H7 (cell line): ENCODE data around the gene RNF212B. TPM values are rescaled to one million over a fixed set of nuclear protein-coding genes. Genes with fewer than 3 reads are reported as not detected.

Source experiments
- DNase-seq: peaks from one replicate; pipeline ENCODE4 v3.0.0; 2012
- H3K27me3 ChIP-seq: 2 replicates; pipeline ENCODE4 v1.6.0; 2011; ENCODE audit warnings: mild to moderate bottlenecking, low read length; ENCODE audit not compliant: control insufficient read depth, insufficient read depth
- H3K36me3 ChIP-seq: replicated peaks from 2 replicates; pipeline ENCODE4 v1.5.1; 2011; ENCODE audit warnings: low read length; ENCODE audit not compliant: control insufficient read depth, insufficient read depth
- H3K4me3 ChIP-seq: 2 replicates; pipeline ENCODE4 v1.5.1; 2011; ENCODE audit warnings: low read depth, mild to moderate bottlenecking, control low read depth, low read length, moderate library complexity; ENCODE audit not compliant: insufficient read depth
- total RNA-seq: library from RNA; depleted of rRNA; stranded (reverse); fragments of >200 nt; shearing (Covaris generic); gene quantifications from 2 replicates; pipeline ENCODE4 v1.2.3, GENCODE V29; 2014; rRNA removed

RNF212B gene
- total RNA-seq, 1 experiment from 2014 or later, result 0.24 TPM

DNA sequence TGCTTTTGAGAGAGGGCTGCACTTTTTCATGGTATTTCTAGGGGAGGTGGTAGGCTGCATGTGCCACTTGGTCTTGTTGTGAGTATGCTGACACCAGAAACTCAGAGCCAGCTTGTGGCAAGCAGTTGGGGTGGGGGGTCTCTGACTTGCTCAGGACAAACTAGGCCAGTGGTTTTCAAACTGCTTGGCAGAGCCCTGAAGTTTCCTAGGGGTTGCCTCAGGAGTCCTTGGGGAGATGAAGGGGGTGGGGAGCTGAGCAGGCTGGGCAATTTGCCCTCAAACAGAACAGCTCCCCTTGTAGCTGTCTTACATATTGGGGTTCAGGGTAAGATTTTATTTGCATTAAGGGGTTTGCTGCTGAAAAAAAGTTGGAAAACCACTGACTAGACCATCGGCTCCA lies 72.8 kb downstream of the RNF212B start:
- H3K36me3 ChIP-seq, result peaks cover 7% of the 10 kb centered on the region
- DNase-seq, result no peak

GRCh38 chr14:23316300-23316699 lies 78.6 kb downstream of the RNF212B start:
- Histone ChIP-seq H3K4me3 (no peak overlapping the region), H3K27me3 (no peaks in the 10 kb centered on the region), H3K36me3 (no peaks in the 10 kb centered on the region; the same call in 1 of the 2 replicates)
- no peak for DNase-seq

More for the DNA sequence above, 72.8 kb downstream of the RNF212B start:
- H3K4me3 ChIP-seq, result no peak overlapping the region
- no peaks in the 10 kb centered on the region for H3K27me3 ChIP-seq

DNA sequence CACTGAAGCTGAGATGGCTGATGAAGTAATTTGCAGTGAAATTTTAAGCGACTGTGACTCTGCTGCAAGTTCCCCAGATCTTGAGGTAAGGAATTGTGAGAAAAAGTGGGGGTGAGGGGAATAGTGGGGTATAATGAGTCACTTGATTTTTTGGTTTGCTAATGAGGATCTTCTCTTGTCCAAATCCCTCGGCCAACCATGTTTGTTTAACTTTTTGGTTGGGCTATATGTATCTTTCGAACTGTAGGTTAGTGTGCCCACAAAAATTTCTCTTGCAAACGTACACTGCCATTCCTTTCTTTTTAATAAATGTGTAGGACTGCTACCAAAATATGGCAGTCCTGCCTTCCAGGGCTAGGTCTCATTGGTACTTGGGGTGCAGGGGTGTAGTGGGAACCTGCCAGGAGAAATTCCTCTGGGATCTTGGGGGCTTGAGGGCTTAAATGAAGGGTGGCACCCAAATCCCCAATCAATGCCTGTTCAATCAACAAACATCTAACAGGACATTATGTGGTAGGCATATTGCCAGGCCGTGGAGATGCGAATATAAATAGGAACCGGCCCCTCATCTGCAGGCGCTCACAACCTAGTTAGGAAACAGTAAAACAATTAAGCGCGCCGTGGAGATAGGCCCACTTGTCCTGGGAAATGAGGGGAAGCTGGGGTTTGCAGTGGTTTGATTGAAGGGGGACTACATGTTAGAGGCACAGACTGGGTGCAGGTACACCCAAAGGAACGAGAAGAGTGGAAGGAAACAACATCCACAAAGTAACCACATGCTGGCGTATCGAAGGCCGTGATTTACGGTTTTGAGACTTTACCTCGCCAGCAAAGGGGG lies 82.2 kb downstream of the RNF212B start:
- DNase-seq, result no peak
- Histone ChIP-seq H3K36me3 (peaks cover 19% of the 10 kb centered on the region), H3K27me3 (no peaks in the 10 kb centered on the region), H3K4me3 (peak overlapping the region; percentile 56)

GRCh38 chr14:23320584-23321571 lies 83.1 kb downstream of the RNF212B start, which contains the start of gene PABPN1:
Gene PABPN1, plus strand, starts transcription at chr14:23321457. Its CDS starts 13 bp downstream, at chr14:23321470.
- Histone ChIP-seq H3K4me3 (peak within 1 kb of the TSS; percentile 88), H3K36me3 (peaks cover 22% of the 10 kb centered on the region), H3K27me3 (no peaks in the 10 kb centered on the region)
- DNase-seq, result peak; percentile 98

- Histone ChIP-seq H3K4me3 (peak overlapping the region; percentile 88), H3K27me3 (no peaks in the 10 kb centered on the region), H3K36me3 (peaks cover 22% of the 10 kb centered on the region)
- peak; percentile 85 for DNase-seq
These were observed 84.1 kb downstream of the RNF212B start for GRCh38 chr14:23321572-23322547.

Other genes starting within 250 kb of the RNF212B start
- gene C14orf93, start 227.8 kb upstream of the RNF212B start, total RNA-seq, result 13.2 and 16.9 TPM in 2 replicates
- gene PSMB5, start 203.0 kb upstream of the RNF212B start, total RNA-seq, result 262 and 328 TPM in 2 replicates
- not detected in 2 replicates for gene PSMB11, start 195.7 kb upstream of the RNF212B start, total RNA-seq
- gene CDH24, start 180.4 kb upstream of the RNF212B start, total RNA-seq, result 9.7 and 12.3 TPM in 2 replicates
- gene ACIN1, start 142.8 kb upstream of the RNF212B start, total RNA-seq, result 83.4 and 89.5 TPM in 2 replicates
- 73.7 and 97.8 TPM in 2 replicates for gene C14orf119, start 142.4 kb upstream of the RNF212B start, total RNA-seq
- 0.42 TPM in 1 of 2 replicates, not detected in the other for gene CIROP, start 132.9 kb upstream of the RNF212B start, total RNA-seq
- gene CEBPE, start 118.7 kb upstream of the RNF212B start, total RNA-seq, result 0.44 TPM in 1 of 2 replicates, not detected in the other
- gene SLC7A8, start 54.3 kb upstream of the RNF212B start, total RNA-seq, result 66.7 and 79.1 TPM in 2 replicates
- gene HOMEZ, start 48.2 kb downstream of the RNF212B start, total RNA-seq, result 5.9 and 7.8 TPM in 2 replicates
- 1.0 and 2.0 TPM in 2 replicates for gene PPP1R3E, start 64.9 kb downstream of the RNF212B start, total RNA-seq
- gene BCL2L2, start 68.9 kb downstream of the RNF212B start, total RNA-seq, result 8.8 and 14.2 TPM in 2 replicates
- gene PABPN1, start 83.5 kb downstream of the RNF212B start, total RNA-seq, result 143 and 174 TPM in 2 replicates
- 32.9 and 37.2 TPM in 2 replicates for gene SLC22A17, start 115.0 kb downstream of the RNF212B start, total RNA-seq
- 23.1 and 24.0 TPM in 2 replicates for gene EFS, start 127.2 kb downstream of the RNF212B start, total RNA-seq
- gene IL25, start 134.9 kb downstream of the RNF212B start, total RNA-seq, result 0.31 TPM in 1 of 2 replicates, not detected in the other
- gene CMTM5, start 139.1 kb downstream of the RNF212B start, total RNA-seq, result 0.14 TPM in 1 of 2 replicates, not detected in the other
- 0.03 TPM in 1 of 2 replicates, not detected in the other for gene MYH6, start 170.3 kb downstream of the RNF212B start, total RNA-seq
- not detected in 2 replicates for gene MYH7, start 197.7 kb downstream of the RNF212B start, total RNA-seq
- gene NGDN, start 231.8 kb downstream of the RNF212B start, total RNA-seq, result 58.1 and 62.8 TPM in 2 replicates